GM03348 (cell line): ENCODE measurements around the gene TCIRG1.
"Not testable (repeated sequence)": the region's sequence is repeated elsewhere in the genome, so short reads cannot be mapped to it uniquely, and the experiment has no call there.

Source experiments
- DNase-seq: peaks from one replicate; pipeline ENCODE4 v3.0.0; 2012; ENCODE audit warnings: low spot score

Gene TCIRG1

GRCh38 chr11:68083517-68083916, 44.7 kb downstream of the TCIRG1 start:
- DNase-seq: no peak

GRCh38 chr11:68089679-68090078, 50.9 kb downstream of the TCIRG1 start:
- no peak for DNase-seq

- DNase-seq: no peak
Observed at GRCh38 chr11:68090287-68090686, 51.5 kb downstream of the TCIRG1 start.

- no peak for DNase-seq
Observed at GRCh38 chr11:68090706-68091105, 51.9 kb downstream of the TCIRG1 start.

GRCh38 chr11:68092411-68092810, 53.6 kb downstream of the TCIRG1 start:
- DNase-seq: no peak

- DNase-seq: not testable (repeated sequence)
Observed at GRCh38 chr11:68092946-68093345, 54.1 kb downstream of the TCIRG1 start.

GRCh38 chr11:68093565-68093964, 54.7 kb downstream of the TCIRG1 start:
- DNase-seq: no peak

GRCh38 chr11:68096962-68097361, 58.1 kb downstream of the TCIRG1 start:
- no peak for DNase-seq

- DNase-seq: no peak
Observed at GRCh38 chr11:68099057-68099456, 60.2 kb downstream of the TCIRG1 start.

GRCh38 chr11:68099474-68100405, 60.9 kb downstream of the TCIRG1 start:
- DNase-seq: no peak
